GM19455 (cell line): ENCODE data around the gene SBNO2.
"Not testable (repeated sequence)": the region's sequence is repeated elsewhere in the genome, so short reads cannot be mapped to it uniquely, and the experiment has no call there.

ENCODE experiments used
- ATAC-seq: cut with Tn5 transposase; IDR thresholded peaks from one replicate; pipeline ENCODE4 v1.9.1; 2021; ENCODE audit not compliant: unreplicated experiment

Gene SBNO2

DNA sequence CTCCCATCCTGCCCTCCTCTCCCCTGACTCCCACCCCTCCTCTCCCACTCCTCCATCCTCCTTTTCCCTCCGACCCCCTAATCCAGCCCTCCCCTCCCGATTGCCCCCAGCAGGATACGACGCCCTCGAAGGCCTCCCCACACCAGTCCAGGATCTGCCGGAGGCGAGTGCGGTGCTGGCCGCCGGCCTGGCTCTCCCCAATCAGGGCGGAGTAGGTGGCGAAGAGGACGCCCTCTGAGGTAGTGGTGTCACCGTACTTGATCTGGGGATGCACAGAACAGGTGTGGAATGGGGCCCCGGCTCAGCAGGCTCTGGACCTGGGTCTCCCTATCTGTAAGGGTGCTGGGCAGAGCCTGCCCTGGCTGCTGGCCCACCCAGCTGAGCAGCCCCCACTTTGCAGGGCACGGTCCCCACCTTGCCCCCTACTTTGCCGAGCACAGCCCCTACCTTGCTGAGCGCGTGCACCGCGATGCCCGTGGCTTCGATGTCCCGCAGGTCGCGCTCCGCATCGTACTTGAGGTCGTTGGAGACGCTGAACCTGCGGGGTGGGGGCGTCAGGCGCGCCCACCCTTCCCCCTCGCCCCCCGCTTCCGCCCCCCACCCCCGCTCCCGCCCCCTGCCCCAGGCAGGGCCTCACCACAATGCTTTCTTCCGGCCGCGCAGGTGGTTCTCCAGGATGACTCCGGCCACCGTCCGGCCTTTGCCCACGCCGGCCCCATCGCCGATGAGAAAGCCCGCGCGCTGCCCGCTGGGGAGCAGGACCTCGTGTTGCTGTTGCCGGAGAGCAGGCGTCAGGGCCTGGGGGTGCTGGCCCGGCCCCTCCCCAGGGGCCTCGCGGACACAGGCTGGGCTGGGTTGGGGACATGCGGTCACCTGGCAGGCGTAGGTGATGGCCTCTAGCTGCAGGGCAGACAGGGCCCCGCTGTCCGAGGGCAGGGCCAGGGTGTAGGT lies 51.8 kb downstream of the SBNO2 start:
- no peak for ATAC-seq

DNA sequence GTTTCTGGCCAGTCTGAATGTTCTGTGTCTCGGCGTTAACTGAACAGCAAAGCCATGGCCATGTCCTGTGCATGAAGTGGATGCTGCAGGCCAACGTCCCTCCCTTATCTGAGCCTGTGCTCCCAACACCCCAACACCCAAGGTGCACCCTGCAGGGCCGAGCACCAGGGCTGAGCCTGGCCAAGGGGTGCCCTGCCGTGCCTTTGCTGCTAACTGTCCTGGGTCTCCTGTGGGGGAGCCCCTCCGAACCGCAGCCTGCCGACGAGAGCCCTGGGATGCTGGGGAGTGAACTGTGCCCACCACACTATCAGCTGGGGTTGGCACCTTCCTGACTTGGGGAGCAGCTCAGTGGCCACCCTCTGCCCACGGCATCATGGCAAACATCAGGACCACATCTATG lies 52.7 kb downstream of the SBNO2 start:
- no peak for ATAC-seq

DNA sequence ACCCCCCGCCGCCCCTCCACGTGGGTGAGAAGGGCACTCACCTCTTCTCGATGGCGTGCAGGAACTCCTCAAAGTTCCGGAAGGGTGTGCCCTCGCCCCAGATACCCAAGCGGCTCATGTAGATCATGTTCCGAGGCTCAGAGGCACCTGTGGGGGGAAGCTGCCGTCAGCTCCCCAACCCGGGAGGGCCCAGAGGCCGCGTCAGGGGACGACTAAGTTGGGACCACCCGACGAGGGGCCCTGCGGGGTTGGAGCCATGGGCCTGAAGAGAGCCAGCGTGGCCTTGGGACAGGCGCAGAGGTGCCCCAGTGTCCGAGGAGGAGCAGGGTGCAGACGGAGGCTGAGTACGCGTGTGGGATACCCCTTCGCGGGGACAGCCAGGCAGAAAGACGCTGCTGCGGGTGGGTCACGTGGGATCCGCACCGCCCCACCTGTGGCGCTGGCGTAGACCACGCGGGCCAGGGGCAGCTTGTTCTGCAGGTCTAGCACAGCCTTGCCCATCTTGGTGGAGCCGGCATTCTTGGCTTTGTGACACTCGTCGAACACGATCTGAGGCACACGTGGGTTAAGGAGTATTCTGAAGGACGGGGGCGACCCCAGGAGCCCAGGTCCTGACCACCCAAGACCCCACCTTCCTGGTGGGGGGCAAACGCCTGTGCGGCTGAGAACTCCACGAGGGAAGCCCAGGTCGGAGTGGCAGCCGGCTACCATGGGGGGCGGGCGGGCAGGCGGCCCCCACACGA lies 54.4 kb downstream of the SBNO2 start:
- ATAC-seq, result no peak

DNA sequence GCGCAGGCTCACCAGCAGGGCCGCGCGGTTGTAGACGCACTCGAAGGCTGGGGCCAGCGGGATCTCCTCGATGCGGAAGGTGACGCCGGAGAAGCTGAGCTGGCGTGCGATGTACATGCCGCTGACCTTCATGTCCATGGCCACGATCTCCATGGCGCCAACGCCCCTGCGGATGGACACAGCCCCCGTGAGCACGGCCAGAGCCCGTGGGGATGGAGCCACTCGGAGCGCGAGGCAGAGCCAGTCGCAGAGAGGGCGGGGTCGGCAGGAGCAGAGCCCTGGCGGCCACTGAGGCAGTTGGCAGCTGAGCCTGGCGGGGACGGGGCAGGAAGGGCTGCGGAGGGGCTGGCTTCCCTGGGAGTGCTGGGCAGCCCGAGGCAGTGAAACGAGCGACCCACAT lies 55.1 kb downstream of the SBNO2 start:
- no peak for ATAC-seq

DNA sequence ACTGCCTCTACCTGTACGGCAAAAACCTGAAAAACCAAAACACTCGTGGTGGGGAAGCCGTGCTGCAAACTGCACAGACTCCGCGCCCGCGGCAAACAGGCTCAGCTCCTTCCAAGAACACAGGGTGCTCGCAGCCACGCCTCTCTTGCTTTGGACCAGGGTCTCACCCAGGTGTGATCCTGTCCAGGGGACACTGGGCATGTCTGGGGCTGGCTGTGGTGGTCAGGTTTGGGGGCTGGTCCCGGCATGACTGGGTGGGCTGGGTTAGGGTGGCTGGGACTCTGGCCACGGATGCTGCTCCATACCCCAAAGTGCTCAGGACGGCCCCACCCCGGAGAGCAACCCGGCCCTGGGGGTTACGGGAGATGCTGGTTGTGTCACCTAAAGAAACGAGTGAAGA lies 56.4 kb downstream of the SBNO2 start:
- no peak for ATAC-seq

DNA sequence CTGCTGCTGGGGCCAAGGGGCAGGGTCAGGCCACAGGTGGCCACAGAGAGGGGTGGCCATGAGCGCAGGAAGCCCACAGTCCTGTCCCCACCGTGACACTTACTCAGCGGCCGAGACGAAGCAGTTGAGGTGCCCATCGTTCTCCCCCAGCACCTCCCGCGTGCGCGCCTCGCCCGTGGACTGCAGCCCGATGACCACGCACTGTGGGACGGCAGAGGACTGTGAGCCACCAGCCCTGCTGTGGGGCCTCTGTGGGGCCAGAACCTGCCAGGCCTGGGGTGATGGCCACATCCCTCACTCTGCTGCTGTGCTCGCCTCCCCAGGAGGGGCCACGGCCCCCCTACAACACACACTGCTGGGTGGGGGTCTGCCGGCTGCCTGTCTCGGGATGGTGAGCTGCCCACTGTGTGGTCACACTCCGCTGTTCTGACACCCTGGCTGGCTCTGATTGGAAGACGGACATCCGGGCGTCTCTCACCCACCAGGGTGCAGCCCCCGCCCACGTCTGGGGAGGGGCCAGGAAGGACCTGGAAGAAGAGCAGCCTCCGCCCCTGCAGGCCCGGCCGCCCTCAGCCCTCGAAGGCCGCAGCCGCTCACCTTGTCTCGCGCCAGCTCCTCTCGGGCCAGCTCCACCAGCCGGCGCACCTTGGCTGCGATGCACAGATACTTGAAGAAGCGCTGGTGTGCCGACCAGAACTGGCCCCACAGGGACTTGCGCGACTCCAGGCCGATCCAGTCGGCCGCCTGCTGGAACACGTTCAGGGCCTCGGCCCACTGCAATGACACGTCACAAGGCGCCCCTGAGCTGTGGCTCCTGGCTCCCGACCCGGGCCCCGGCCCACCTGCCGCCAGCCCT lies 57.1 kb downstream of the SBNO2 start:
- no peak for ATAC-seq

DNA sequence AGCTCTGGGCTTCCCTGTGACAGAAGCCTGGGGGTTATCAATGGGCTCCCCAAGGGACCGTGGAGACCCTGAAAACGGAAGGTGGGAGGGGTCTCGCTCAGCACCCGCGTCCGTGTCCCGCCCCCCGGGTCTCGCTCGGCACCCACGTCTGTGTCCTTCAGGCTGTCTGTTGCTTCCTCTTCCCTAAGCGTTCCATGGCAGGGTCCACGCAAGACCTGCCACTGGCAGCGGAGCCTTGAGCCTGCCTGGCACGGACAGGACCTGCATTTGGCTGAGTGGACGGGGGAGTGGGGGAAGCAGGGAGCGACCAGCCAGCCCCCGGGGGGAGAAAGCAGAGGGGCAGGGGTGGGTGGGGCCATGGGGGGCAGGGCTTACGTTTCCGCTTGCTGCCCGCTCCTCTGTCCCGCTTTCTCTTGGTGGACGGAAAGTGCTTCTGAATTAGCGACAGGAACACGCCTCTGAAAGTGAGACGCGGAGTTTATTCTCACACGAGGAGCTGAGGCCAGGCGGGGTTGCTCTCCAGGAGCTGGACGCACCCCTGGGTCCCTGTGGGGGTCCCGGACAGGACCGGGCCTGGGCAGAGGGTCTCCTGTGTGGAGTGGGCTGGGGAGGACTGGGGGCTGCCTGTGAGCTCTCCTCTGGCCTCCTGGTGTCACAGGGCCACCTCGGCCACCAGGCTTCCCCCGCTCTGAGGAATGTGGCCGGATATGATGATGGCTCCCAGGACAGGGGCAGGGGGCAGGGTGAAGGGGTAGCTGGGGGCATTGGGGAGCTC lies 58.2 kb downstream of the SBNO2 start:
- ATAC-seq, result no peak

DNA sequence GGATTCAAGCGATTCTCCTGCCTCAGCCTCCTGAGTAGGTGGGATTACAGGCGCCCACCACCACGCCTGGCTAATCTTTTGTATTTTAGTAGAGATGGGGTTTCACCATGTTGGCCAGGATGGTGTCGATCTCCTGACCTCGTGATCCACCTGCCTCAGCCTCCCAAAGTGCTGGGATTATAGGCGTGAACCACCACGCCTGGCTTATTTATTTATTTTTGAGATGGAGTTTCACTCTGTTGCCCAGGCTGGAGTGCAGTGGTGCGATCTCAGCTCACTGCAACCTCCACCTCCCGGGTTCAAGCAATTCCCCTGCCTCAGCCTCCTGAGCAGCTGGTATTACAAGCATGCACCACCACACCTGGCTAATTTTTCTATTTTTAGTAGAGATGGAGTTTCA lies 59.3 kb downstream of the SBNO2 start:
- ATAC-seq, result not testable (repeated sequence)

DNA sequence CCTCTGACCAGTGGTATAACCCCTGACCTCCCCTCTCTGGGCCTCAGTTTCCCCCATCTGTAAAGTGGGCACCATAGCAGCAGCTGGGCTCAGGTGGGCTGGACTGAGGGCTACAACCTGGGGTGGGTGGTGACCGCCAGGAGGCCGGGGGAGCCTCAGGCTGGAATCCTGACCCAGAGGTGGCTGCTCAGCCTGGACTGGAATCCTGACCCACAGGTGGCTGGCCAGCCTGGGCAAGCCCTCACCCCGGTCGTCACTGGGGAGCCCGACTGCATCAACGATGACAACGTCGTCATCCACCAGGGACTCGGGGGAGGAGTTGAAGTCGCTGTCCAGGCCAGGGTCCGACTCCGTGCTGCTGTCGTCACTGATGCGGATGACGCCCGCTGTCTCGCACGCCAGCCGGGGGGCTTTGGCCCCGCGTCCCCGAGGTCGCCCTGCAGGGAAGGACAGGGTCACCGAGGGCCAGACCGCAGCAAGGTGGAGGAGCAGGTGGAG lies 60.0 kb downstream of the SBNO2 start:
- ATAC-seq, result no peak

DNA sequence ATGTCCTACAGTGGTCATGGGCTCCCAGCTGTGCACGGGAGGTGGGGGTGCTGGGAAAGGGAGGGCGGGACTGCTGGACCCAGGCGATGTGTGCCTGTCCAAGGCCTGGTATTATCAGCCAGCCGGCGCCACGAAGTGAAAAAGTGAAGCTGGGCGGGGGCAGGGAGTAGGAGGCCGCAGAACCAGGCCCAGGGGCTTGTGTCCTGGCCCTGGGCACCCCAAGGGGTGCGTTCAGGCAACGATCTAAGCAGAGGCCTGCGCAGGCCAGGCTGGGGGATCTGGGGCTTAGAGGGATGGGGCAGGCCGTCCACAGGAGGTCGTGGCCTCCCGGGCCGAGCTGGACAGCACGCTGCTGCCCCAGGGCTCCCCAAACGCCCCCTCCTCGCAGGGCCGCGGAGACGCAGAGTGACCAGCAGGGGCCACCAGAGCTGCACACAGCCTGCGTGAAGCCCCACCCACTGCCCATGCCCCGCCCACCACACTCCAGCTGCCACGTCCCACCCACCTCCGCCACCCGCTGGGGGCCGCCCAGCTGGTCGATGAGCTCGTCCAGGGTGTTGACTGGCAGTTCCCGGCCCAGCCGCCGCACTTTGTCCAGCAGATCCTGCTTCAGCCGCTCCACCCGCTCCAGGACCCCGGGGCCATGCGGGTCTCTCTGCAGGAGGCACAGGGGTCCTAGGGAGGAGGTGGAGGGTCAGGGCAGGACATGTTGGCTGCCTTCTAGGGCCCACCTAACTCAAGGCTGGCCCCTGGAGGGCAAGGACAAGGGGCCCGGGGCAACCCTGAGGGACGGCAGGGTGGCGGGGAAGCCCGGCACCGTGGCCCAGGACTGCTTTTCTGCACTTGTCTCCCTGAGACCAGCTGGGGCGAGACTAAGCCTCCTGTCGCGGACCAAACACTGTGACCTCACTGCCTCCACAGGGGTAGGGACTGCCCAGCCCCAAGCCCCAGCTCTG lies 60.8 kb downstream of the SBNO2 start:
- ATAC-seq, result no peak

DNA sequence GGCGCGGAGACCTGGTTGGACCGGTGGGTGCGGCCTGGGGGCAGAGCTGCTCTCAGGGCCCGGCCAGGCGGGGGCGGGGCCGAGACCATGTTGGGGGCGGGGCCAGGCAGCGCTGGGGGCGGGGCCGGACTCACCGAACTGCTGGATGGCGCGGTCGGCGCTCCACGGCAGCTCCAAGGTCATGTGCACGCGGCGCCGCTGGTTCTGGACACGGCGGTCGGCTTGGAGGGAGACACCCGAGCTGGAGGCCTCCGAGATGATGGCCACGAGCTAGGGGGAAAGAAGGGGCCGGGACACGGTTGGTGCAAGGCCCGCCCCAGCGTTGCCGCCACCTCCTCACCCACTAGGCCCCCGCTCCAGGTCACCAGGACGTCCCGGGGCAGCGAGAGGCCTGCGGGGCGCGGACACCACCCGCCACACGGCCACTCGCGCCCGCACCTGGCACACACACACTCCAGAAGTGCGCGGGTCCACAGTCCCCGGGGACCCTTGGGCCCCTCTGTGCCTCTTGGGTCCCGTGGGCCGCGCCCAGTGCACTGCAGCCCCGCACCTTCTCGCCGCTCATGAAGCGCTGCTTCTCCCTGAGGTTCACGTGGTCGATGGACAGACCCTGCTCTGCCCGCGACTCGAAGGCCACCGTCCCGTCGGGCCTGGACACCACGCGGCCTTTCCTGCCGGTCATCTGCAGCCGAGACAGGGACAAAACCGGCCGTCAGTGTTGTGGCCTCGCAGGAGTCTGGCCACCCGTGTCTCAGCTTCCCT lies 61.6 kb downstream of the SBNO2 start:
- ATAC-seq, result no peak

DNA sequence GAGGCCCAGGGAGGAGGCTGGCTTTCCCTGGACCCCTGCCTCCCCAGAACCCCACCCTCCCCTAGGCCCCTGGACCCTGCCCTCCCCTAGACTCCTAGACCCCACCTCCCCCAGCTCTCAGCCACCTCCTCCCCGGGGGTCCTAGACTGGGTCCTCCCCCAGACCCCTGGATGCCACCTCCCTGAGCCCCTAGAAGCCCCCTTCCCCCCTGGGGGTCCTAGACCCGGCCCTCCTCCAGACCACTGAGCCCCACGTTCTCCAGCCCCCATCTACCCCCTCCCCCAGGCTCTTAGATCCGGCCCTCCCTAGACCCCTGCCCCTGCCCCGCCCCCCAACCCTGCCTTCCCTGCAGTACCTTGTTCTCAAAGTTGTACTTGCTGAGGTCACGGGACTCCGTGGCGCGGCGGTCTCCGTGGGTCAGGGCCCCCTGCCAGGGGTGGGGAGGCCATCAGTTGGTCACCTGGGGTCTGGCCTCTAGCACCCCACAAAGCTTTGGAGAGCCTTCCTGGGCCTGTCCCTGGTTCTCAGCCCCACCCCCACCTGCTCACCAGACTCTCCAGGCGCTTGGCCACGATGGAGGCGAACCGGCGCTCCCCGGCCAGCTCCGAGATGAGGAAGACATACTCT lies 62.3 kb downstream of the SBNO2 start:
- no peak for ATAC-seq

DNA sequence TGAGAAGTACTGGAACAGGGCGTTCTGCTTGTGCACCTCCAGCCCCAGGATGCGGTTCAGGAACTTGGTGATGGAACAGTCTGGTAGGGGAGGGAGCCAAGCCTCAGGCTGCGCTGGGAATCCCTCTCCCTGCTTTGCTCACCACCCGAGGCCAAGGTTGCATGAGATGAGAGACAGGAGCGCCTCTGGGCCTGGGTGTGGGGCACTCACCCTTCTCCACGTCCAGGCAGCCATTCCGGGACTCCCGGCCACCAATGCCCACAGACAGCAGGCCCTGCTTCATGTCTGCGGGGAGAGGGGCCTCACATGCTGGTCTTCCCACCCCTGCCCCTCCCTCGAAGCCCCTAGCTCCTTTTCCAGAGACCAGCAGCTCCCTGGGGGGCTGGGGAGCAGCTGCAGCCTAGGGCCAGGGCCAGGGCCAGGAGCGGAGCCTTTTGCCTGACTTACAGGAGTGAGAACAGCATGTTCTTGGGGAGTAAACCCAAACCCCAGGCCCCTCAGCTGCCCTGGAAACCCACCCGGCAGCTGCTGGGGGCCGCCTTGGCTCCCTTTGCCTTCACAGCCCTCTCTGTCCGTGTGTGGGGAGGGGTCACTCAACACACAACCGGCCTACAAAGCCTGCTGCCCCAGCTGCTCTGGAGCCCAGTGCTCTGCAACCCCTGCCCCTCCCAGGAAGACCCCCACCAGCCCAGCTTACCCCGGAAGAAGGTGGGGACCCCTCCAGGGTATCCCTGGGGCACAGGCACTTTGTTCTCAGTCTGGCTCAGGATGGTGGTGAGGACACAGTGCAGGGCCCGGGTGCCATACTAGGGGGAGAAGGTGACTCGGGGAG lies 63.0 kb downstream of the SBNO2 start:
- ATAC-seq, result no peak

DNA sequence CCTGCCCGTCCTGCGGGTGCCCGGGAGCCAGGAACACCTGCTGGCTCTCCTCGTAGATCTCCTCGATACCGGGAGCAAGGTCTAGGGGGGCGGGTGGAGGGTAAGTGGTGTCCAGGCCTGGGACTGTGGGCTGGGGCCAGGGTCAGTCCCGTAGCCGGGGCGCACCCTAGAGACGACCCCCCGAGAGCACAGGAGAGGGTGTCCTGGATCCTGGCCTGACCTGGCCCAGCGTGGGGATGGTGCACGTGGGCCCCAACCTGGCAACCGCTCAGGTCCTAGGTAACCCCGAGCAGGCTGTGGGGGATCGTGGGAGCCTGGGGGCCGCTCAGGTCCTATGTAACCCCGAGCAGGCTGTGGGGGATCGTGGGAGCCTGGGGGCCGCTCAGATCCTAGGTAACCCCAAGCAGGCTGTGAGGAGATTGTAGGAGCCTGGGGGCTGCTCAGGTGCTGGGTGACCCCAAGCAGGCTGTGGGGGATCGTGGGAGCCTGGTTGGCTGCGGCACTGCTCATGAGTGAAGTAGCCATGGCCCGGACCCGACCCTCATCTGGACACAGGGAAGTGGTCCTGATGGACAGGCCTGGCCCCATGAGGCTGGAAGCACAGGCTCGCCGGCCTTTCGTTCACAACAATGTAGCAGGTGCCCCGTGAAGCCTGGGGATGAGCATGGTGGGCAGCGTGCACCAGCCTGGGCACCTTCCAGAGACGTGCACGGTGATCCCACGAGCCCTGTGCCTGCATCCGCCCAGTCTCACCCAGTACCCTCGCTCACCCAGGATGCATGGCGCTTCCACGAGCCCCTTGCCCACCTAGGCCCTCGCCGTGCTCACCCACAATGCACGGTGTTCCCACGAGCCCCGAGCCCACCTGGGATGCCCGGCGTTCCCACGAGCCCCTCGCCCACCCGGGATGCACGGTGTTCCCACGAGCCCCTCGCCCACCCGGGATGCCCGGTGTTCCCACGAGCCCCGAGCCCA lies 64.1 kb downstream of the SBNO2 start:
- no peak for ATAC-seq

DNA sequence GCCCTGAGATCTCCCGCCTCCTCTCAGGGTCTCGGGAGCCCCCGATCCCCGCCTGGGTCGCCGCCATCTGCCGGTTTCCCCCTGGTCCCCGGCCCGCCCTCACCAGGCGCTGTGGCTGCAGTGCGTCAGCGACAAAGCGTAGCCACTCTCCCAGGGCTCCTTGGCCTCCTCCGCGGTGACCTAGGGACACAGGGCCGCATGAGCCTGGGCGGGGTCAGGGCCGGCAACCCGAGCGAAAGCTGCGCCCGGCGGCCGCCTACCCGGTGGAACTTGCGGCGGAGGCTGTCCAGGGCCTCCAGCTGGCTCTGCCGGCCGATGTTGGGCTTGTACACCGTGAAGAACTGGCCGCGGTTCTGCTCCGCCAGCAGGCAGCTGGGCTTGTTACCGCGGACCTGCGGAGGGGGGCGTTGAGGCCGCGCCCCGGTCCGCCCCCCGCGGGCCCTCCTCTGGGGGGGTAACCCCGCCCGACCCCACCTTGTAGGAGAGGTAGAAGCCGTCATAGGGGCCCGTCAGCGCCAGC lies 65.0 kb downstream of the SBNO2 start:
- no peak for ATAC-seq
